ENCODE data around the gene C4orf36. TPM values are rescaled to one million over a fixed set of nuclear protein-coding genes. Genes with fewer than 3 reads are reported as not detected.
A peak's percentile ranks its signal among the peaks of the same experiment; 100 is the strongest.

C4orf36 gene
- total and polyA plus RNA-seq, 2 of the 8 experiments (the other 6 are each of a cell fraction or from before 2014, with no cell fraction given) = 1.2 to 1.5 TPM

DNA sequence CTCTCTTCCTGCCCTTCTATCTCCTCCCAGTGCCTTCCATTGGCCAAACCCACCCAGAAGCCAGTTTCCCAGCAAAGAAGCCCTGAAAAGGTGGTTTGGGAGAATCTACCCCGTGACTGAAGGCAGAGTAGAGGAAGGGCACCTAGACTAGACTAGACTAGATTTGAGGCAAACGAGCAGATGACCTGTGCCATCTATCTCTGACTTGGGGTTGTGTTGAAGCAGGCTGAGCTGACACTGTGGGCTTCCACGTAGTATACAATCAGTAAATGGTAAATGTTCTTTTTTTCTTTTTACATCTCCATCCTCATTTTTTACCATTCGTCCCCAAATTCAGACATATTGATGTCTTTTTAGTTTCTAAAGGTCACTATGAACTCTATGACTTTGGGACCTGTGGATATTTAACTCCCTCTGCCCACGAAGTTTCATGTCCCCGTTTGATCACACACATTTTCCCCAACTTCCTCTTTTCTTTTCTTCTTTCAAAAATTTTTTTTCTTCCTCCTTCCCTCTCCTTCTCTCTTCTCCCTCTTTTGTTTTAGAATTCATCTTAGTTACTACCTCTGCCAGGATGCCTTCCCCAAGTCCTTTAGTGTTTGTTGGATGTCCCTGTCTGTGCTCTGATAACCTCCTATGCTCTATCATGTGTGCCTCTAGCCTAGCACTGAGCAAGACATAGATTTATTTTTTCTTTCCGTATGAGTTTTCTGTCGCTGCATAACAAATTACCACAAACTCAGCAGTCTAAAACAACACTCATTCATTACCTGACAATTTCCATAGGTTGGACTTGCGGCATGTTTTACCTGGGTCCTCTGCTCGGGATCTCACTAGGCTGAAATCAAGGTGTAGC lies 36.4 kb upstream of the C4orf36 start:
- no peaks in the 10 kb centered on the region for H3K36me3 ChIP-seq (ENCODE audit: control insufficient read depth in 2 of 4, insufficient read depth in 4 of 4, low read length in 3 of 4)
- no peak overlapping the region for H3K14ac ChIP-seq (ENCODE audit: insufficient read length)
- no peak overlapping the region for H3K4ac ChIP-seq (replicated peaks; ENCODE audit: insufficient read length, low read depth, low read length)
- no peak overlapping the region for H4K91ac ChIP-seq (replicated peaks; ENCODE audit: insufficient read length, low read length)
- H4K8ac ChIP-seq (ENCODE audit: extremely low read depth, insufficient read depth, low read length) = no peak overlapping the region
- H2BK120ac ChIP-seq (replicated peaks; ENCODE audit: low read depth, low read length) = no peak overlapping the region
- DNase-seq (ENCODE audit: low read depth in 1 of 2, low spot score in 2 of 2) (no peak), FAIRE-seq (no peak)
- H4K20me1 ChIP-seq (replicated peaks in 1 of 2; ENCODE audit: control insufficient read depth in 1 of 2, insufficient read depth in 2 of 2, low read length in 2 of 2) = no peaks in the 10 kb centered on the region
- H3K23me2 ChIP-seq (ENCODE audit: low read depth, low read length) = no peaks in the 10 kb centered on the region
- POLR2A ChIA-PET (ENCODE audit: partially characterized antibody) = no interaction called here
- CTCF ChIA-PET (ENCODE audit: partially characterized antibody) = interaction anchor here (1.0 to 1.4 kb wide), 2 partner anchors 32 to 186 kb away, joined by 3 to 4 read pairs; no protein-coding TSS in a partner anchor
- no peaks in the 10 kb centered on the region for H3K79me1 ChIP-seq (ENCODE audit: low read depth, low read length)
- H3K79me2 ChIP-seq (ENCODE audit: control insufficient read depth in 1 of 2, insufficient read depth in 2 of 2, low read length in 2 of 2) = no peaks in the 10 kb centered on the region
- no peak overlapping the region for H3K4me3 ChIP-seq (ENCODE audit: extremely low read depth in 1 of 4, insufficient read depth in 2 of 4, low read depth in 3 of 4, low read length in 4 of 4)
- no peaks in the 10 kb centered on the region for H3K9me3 ChIP-seq (ENCODE audit: insufficient read depth in 2 of 2, low read depth in 1 of 2, low read length in 1 of 2)
- no peak overlapping the region for H2AFZ ChIP-seq (ENCODE audit: low read length)
- no peak overlapping the region for H2AK5ac ChIP-seq (ENCODE audit: low read depth, low read length)
- no peak overlapping the region for H3K56ac ChIP-seq (replicated peaks; ENCODE audit: insufficient read length, low read depth, low read length)
- no peak overlapping the region for H3K23ac ChIP-seq (ENCODE audit: insufficient read length)
- 0 out of 2 replicates have a peak overlapping the region, but pooled peaks have one; percentile 44 for H2BK20ac ChIP-seq (ENCODE audit: low read length)
- H3K4me1 ChIP-seq (replicated peaks in 1 of 4; ENCODE audit: control insufficient read depth in 3 of 4, insufficient read depth in 4 of 4, low read length in 3 of 4) = no peaks in the 10 kb centered on the region
- no peak overlapping the region for H3K27ac ChIP-seq (ENCODE audit: low read depth, low read length)
- no peak overlapping the region for H3K18ac ChIP-seq (ENCODE audit: extremely low read depth, low read length)
- WGBS, 2 experiments (ENCODE audit: extremely low coverage in 1 of 2, insufficient coverage in 1 of 2, insufficient read length in 1 of 2, insufficient replicate concordance in 2 of 2, low coverage in 1 of 2, low lambda C conversion rate in 2 of 2, missing lambda C conversion rate in 1 of 2) = 93 to 100% methylated on average over 1 to 10 of the region's 10 CpGs
- no peaks in the 10 kb centered on the region for H3K27me3 ChIP-seq (replicated peaks in 1 of 4; ENCODE audit: control insufficient read depth in 3 of 4, extremely low read depth in 1 of 4, insufficient read depth in 3 of 4, low read length in 3 of 4)
- no peak overlapping the region for H3K9ac ChIP-seq (replicated peaks in 1 of 4; ENCODE audit: extremely low read depth in 1 of 4, low read depth in 3 of 4, low read length in 3 of 4)
- no peak overlapping the region for H2BK12ac ChIP-seq (ENCODE audit: low read depth, low read length)
- no peak overlapping the region for H2BK5ac ChIP-seq (ENCODE audit: low read depth, low read length)
- H4K5ac ChIP-seq (ENCODE audit: insufficient read length, low read depth, low read length) = no peak overlapping the region
- H2BK15ac ChIP-seq (ENCODE audit: low read length) = no peak overlapping the region
- H3K4me2 ChIP-seq (ENCODE audit: insufficient read depth in 1 of 2, low read depth in 2 of 2, low read length in 2 of 2) = no peak overlapping the region
- TF ChIP-seq TAF1 (IDR thresholded peaks at IDR 0.05; ENCODE audit: low read depth, low read length) (no peak), CHD1 (IDR thresholded peaks at IDR 0.05; ENCODE audit: low read depth, low read length) (no peak), MAFK (IDR thresholded peaks at IDR 0.05; ENCODE audit: low read depth, low read length) (no peak), KDM4A (IDR thresholded peaks at IDR 0.05; ENCODE audit: low read depth, low read length, severe bottlenecking) (no peak), HDAC2 (IDR thresholded peaks at IDR 0.05; ENCODE audit: borderline replicate concordance in 1 of 2, low read depth in 2 of 2, low read length in 2 of 2) (no peak), CBX8 (IDR thresholded peaks at IDR 0.05; ENCODE audit: borderline replicate concordance, low read depth, low read length) (no peak), USF2 (IDR thresholded peaks at IDR 0.05; ENCODE audit: low read length) (no peak), CREB1 (IDR thresholded peaks at IDR 0.05) (no peak), RBBP5 (IDR thresholded peaks at IDR 0.05; ENCODE audit: borderline replicate concordance, low read depth, low read length) (no peak), EGR1 (IDR thresholded peaks at IDR 0.05; ENCODE audit: borderline replicate concordance, low read depth, low read length) (no peak)
- TF ChIP-seq, protein P1, sequence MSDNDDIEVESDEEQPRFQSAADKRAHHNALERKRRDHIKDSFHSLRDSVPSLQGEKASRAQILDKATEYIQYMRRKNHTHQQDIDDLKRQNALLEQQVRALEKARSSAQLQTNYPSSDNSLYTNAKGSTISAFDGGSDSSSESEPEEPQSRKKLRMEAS (IDR thresholded peaks at IDR 0.05) = no peak

Data from H1 (cell line).